Mesendoderm (in vitro differentiated cells): ENCODE data around the gene PSD.

Experiments used
- small RNA-seq: library from polyadenylated mRNA; stranded (forward); fragments of <200 nt; extraction: miRNeasy Mini kit (QIAGEN cat#:217004); gene quantifications from one replicate; pipeline ENCODE3, GENCODE V24; 2013; ENCODE audit not compliant: insufficient read depth

PSD gene

Small RNA genes lying within 50 kb of the gene (small RNA-seq; reads per million reads assigned to genes)
- gene MIR146B = 384 reads per million, percentile 98 among the genes with 10 or more reads in this experiment
